Muscle of leg (tissue), 11 donors: ENCODE data around the gene ATP13A1. TPM values are rescaled to one million over a fixed set of nuclear protein-coding genes. Genes with fewer than 3 reads are reported as not detected.
"Not testable (repeated sequence)": the region's sequence is repeated elsewhere in the genome, so short reads cannot be mapped to it uniquely, and the experiment has no call there.

ENCODE experiments used
- DNase-seq: peaks from one replicate; pipeline ENCODE4 v3.0.0; 2013
- H3K27ac ChIP-seq: one replicate; pipeline ENCODE4 v1.5.1; 2013; ENCODE audit warnings: mild to moderate bottlenecking, low read length, control low read depth
- H3K27me3 ChIP-seq: one replicate; pipeline ENCODE4 v1.6.1; 2013; ENCODE audit warnings: low read length; ENCODE audit not compliant: control insufficient read depth, insufficient read depth
- H3K36me3 ChIP-seq: one replicate; pipeline ENCODE4 v1.6.1; 2013; ENCODE audit warnings: low read length; ENCODE audit not compliant: control insufficient read depth, insufficient read depth
- H3K4me1 ChIP-seq: one replicate; pipeline ENCODE4 v1.6.1; 2013; ENCODE audit warnings: low read length; ENCODE audit not compliant: control insufficient read depth, insufficient read depth
- H3K4me3 ChIP-seq: one replicate; pipeline ENCODE4 v1.5.1; 2013; ENCODE audit warnings: low read length, control low read depth
- H3K9me3 ChIP-seq: replicated peaks from 2 replicates; pipeline ENCODE4 v1.6.1; 2013; ENCODE audit warnings: low read depth, low read length; ENCODE audit not compliant: control insufficient read depth
- WGBS: methylation state at CpG from one replicate; pipeline ENCODE4 v1.1.5; 2013; ENCODE audit warnings: missing lambda C conversion rate; ENCODE audit not compliant: insufficient coverage; 5-methylcytosine and 5-hydroxymethylcytosine counted together
- polyA plus RNA-seq, 8 donors: library from polyadenylated mRNA; unstranded; fragments of 120-200 nt; gene quantifications; one replicate each; pipeline versions ENCODE4 v1.2.1 to v1.2.3, GENCODE V29; 2013; ENCODE audit warnings: inconsistent platforms in 1 of 8, low replicate concordance in 1 of 8; ENCODE audit not compliant: insufficient read length in 8 of 8, insufficient read depth in 1 of 8
- total RNA-seq: library from RNA; stranded (reverse); fragments of 120-200 nt; gene quantifications from one replicate; pipeline ENCODE4 v1.2.4, GENCODE V29; 2013

ATP13A1 gene
- total and polyA plus RNA-seq, 9 donors = 14.6 to 36.6 (median 25.5) TPM

DNA sequence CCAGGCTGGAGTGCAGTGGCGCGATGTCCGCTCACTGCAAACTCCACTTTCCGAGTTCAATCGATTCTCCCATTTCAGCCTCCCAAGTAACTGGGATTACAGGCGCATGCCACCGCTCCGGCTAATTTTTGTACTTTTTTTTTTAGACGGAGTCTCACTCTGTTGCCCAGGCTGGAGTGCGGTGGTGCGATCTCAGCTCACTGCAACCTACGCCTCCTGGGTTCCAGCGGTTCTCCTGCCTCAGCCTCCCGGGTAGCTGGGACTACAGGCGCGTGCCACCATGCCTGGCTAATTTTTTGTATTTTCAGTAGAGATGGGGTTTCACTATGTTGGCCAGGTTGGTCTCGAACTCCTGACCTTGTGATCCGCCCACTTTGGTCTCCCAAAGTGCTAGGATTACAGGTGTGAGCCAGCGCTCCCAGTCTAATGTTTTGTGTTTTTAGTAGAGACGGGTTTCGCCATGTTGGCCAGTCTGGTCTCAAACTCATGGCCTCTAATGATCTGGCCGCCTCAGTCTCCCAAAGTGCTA lies 2.0 kb upstream of the ATP13A1 start:
- H3K27me3 ChIP-seq, H3K27ac ChIP-seq, H3K4me3 ChIP-seq, H3K36me3 ChIP-seq, H3K9me3 ChIP-seq: not testable (repeated sequence)
- H3K4me1 ChIP-seq = peaks cover 30% of the 10 kb centered on the region
- peak; percentile 4 for DNase-seq
- 96% methylated on average over 17 of the region's 22 CpGs for WGBS

DNA sequence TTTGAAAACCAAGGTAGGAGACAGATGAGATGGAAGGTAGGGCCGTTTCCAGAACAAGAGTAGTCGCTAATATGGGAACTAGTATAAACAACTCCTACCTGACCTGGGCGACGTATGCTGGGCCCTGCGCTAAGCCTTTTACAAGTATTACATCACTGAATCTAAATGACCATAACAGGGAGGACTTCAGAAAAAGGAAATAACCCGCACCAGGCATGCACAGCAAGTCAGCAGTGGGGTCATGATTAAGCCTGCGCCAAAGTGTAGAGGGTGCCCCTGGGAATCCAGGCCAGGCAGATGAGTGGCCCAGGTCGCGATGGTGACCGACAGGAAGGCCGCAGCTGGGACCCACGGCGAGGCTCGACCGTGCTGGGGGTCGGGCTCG lies 613 bp downstream of the ATP13A1 start:
- H3K27ac ChIP-seq = peak overlapping the region; percentile 57
- no peaks in the 10 kb centered on the region for H3K27me3 ChIP-seq
- DNase-seq = peak; percentile 54
- under 1% methylated on average over 12 of the region's 17 CpGs for WGBS
- H3K36me3 ChIP-seq = peaks cover 21% of the 10 kb centered on the region
- peak overlapping the region; percentile 96 for H3K4me3 ChIP-seq
- H3K4me1 ChIP-seq = peaks cover 18% of the 10 kb centered on the region
- H3K9me3 ChIP-seq = no peaks in the 10 kb centered on the region

DNA sequence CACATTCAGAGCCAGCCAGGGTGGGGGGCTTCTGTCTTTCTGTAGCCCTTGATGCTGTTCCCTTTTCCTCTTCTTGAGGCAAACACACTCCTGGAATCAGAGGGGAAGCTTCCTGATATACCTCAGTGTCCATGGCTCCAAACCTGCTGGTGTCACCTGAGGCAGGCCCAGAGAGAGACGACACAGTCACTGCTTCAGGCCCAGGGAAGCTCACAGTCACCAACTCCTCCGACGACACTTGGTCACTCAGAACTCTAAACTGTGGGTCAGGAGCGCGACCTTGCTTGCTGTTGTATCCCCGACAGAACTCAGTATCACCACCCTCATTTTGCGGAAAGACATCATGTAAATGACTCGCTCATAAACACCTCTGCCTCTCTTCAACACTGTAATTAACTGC lies 1.1 kb downstream of the ATP13A1 start:
- Histone ChIP-seq H3K4me3 (peak overlapping the region; percentile 96), H3K27ac (peak overlapping the region; percentile 57), H3K27me3 (no peaks in the 10 kb centered on the region), H3K36me3 (peaks cover 24% of the 10 kb centered on the region), H3K4me1 (peaks cover 18% of the 10 kb centered on the region), H3K9me3 (no peaks in the 10 kb centered on the region)
- peak; percentile 23 for DNase-seq
- 83% methylated on average over 8 of the region's 8 CpGs for WGBS

DNA sequence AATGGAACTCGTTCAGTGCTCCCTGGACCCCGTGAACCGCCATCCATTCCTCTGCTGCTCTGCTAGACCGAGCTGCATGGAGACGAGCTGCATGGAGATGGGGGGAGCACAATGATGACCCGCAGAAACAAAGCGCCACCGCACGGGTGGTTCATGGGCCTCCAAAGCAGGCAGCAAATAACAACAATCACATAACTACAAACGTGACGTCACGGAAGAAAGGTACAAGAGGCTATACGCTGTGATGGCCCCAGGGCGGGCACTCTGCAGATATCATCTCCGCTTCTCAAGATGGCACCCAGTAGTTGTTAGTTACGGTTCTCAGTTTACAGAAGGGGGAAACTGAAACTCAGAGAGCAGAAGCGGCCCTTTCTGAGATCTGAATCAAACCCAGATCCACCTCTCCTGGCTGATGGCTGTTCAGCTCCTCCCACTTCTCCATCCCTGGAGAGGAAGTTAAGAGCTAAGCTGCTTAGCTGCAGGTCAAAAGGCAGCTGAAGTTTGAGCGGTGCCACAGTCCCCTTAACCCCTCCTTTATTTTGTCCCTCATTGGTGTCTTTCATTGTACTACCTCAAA lies 1.7 kb downstream of the ATP13A1 start:
- DNase-seq = peak; percentile 56
- Histone ChIP-seq H3K27ac (peak overlapping the region; percentile 57), H3K27me3 (no peaks in the 10 kb centered on the region), H3K9me3 (no peaks in the 10 kb centered on the region), H3K4me3 (no peak overlapping the region), H3K36me3 (peaks cover 30% of the 10 kb centered on the region), H3K4me1 (peaks cover 18% of the 10 kb centered on the region)
- WGBS = 73% methylated on average over 6 of the region's 18 CpGs

DNA sequence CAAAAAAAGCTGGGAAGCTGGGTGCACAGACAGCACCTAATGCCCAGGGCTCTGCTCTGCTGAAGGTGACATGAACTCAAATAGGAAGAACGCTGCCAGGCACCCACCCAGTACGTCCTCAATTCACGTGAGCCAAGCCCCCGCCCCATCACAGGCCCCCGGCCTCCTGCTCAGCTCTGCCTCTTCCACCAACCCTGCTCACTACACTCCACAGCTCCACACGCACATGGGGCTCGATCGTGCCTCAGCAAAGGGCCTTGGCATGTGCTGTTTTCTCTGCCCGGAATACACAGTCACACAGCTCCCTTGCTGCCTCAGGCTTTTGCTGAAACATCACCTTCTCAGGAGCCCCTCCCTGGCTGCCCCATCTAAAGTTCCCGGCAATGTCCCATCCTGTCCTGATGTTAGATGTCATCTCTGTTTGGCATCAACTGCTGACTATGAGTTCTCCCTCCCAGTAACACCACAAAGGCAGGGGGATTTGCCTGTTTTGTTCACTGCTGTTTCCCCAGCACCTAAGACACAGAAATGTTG lies 2.3 kb downstream of the ATP13A1 start:
- Histone ChIP-seq H3K27me3 (no peaks in the 10 kb centered on the region), H3K4me3 (no peak overlapping the region)

DNA sequence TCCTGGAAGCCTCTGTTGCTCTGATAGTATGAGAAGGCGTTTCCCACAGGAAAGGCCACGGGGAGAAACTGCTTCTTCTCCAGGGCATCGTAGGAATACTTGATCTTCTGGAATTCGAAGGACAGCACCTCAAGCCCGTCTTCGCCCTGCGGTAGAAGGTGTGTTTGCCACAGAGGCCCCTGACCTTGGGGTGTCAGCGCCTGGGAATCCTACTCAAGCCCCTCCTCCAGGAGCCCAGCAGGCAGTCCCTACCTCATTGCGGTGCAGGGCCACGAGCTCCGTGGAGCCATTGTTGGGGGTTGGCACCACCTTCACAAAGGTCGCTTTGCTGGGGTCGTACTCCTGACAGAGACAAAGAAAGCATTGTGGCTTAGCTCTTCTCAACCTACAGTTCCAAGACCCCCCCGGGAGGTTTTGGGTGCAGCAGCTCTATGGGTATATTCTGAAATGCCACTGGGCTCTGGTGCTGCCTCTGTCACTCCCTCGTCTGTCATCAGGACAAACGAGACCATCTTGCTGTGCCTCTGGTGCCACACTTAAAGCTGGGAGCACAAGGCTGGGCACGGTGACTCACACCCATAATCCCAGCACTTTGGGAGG lies 3.7 kb downstream of the ATP13A1 start:
- WGBS = 87% methylated on average over 16 of the region's 17 CpGs
- no peaks in the 10 kb centered on the region for H3K27me3 ChIP-seq
- H3K4me3 ChIP-seq = no peak overlapping the region
- H3K9me3 ChIP-seq = no peaks in the 10 kb centered on the region
- peaks cover 18% of the 10 kb centered on the region for H3K4me1 ChIP-seq
- peak; percentile 6 for DNase-seq
- peaks cover 50% of the 10 kb centered on the region for H3K36me3 ChIP-seq
- H3K27ac ChIP-seq = no peak overlapping the region

More for the DNA sequence above, 2.3 kb downstream of the ATP13A1 start:
- peaks cover 18% of the 10 kb centered on the region for H3K4me1 ChIP-seq
- H3K9me3 ChIP-seq = no peaks in the 10 kb centered on the region
- WGBS = 82% methylated on average over 10 of the region's 10 CpGs
- peaks cover 36% of the 10 kb centered on the region for H3K36me3 ChIP-seq
- H3K27ac ChIP-seq = peak overlapping the region; percentile 47
- DNase-seq = peak; percentile 7

DNA sequence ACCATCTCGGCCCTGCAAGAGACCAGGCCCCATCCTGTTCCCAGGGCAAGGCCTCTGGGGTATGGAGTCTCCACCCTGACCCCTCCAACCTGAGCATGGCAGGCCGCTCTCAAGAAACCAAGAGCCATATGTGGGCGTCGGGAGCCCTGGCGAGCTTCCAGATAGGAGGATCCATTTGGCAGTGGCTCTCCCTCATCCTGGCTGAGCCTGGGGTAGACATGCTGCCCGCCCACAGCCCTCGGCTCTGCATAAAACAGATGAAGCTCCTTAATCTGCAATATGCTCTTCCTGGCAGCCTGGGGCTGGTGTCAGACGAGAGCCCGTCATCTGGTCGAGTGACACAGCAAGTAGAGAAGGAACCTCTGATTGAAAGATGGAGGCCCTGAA lies 6.1 kb downstream of the ATP13A1 start:
- Histone ChIP-seq H3K27ac (no peak overlapping the region), H3K4me3 (no peak overlapping the region), H3K27me3 (no peaks in the 10 kb centered on the region), H3K9me3 (no peaks in the 10 kb centered on the region), H3K4me1 (peaks cover 11% of the 10 kb centered on the region), H3K36me3 (peaks cover 74% of the 10 kb centered on the region)
- DNase-seq = peak; percentile 28
- 65% methylated on average over 10 of the region's 10 CpGs for WGBS

DNA sequence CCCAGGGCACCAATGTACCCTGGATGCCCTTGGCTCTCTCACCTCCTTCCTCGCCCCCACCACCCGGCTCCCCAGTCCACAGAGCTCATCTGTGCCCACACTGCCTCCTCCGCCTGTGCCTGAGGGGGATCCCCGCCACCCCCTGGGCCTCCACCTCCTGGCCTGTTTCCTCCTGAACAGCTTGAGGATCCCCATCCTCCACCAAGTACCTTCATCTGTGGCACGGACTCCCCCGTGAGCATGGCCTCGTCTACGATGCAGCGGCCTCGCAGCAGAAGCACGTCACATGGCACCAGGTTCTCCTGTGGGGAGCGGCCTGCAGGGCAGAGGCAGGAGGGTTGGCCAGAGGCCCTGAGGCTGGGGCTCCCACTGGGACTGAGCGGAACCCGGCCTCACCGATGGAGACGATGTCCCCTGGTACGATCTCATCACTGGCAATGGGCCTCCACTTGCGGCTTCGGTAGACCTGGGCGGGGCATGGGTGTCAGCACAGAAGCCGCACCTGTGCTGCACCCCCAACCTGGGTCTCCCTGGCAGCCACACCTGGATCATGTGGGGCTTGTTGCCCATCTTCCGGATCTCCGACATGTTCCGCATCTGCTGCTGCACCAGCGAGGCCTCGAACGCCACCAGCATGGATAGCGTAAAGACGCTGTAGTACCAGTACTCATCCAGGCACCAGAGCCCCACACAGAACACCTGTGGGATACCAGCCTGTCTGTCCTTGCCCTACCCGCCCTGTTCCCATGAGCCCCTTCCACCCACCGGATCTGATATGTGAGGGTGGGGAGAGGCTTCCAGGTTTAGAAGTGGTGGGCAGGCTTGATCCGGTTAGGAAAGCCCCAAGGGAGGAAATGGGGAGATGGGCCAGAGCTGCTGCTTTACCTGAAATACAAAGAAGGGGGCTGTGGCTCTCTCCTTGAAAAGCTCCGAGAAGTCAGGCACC lies 6.8 kb downstream of the ATP13A1 start:
- Histone ChIP-seq H3K4me1 (peaks cover 5% of the 10 kb centered on the region), H3K9me3 (no peaks in the 10 kb centered on the region), H3K27ac (no peak overlapping the region), H3K4me3 (no peak overlapping the region), H3K27me3 (no peaks in the 10 kb centered on the region), H3K36me3 (peaks cover 80% of the 10 kb centered on the region)
- DNase-seq = peak; percentile 8
- WGBS = 91% methylated on average over 29 of the region's 33 CpGs

DNA sequence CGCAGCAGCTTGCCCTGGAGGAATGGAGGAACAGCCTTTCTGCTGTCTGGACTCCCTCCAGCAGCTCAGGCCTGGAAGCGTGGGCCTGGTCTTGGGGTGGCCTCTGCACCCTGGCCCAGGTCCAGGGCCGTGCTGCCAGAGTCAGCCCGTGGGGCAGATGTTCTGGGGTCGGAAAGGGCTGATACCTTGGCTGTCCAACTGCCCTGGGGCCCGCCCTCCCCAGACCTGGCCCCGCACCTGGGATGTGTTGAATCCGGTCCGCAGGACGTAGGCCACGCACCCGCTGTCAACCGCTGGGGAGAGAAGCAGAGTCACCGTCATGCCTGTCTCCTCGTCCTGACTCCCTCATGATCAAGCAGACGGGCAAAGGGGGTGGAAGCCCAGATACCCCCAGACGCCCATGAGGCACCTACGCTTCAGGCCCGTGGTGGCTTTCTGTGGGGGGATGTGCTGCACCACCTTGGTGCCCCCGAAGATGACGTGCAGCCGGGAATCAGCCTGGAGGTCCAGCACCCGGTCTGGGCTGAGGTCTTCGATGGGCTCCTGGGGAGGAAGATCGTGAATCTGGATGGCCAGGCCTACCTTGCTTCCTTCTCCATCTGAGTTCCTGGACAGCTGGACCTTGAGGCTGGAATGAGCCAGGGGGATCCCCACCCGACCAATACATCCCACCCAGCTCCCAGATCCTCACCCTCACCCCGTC lies 7.7 kb downstream of the ATP13A1 start:
- WGBS = 88% methylated on average over 25 of the region's 27 CpGs
- no peaks in the 10 kb centered on the region for H3K27me3 ChIP-seq
- no peaks in the 10 kb centered on the region for H3K9me3 ChIP-seq
- no peak for DNase-seq
- no peak overlapping the region for H3K4me3 ChIP-seq
- no peak overlapping the region for H3K27ac ChIP-seq
- H3K4me1 ChIP-seq = peaks cover 8% of the 10 kb centered on the region
- peaks cover 90% of the 10 kb centered on the region for H3K36me3 ChIP-seq
